Activated CD8-positive, alpha-beta T cell treated with anti-CD3 and anti-CD28 coated beads for 36 hours (primary cell): ENCODE measurements around the gene GRIA3. TPM values are rescaled to one million over a fixed set of nuclear protein-coding genes. Genes with fewer than 3 reads are reported as not detected.
"Not testable (repeated sequence)": the region's sequence is repeated elsewhere in the genome, so short reads cannot be mapped to it uniquely, and the experiment has no call there.

ENCODE experiments used
- ATAC-seq: fragments of 200-7000 bp; cut with Tn5 transposase; one replicate; pipeline ENCODE4 v1.10.0; 2021; ENCODE audit warnings: mild to moderate bottlenecking, moderate library complexity
- CTCF ChIA-PET: fragments of 350-600 bp; sonication (Branson Sonifier 250); formaldehyde crosslinking; loops from one replicate; lab custom pipeline; 2021; ENCODE audit warnings: antibody characterized with exemption; lab: Charles Lee
- POLR2A ChIA-PET: fragments of 350-600 bp; sonication (Branson Sonifier 250); formaldehyde crosslinking; loops from one replicate; lab custom pipeline; 2021; ENCODE audit warnings: antibody characterized with exemption; lab: Charles Lee
- DNase-seq: peaks from one replicate; pipeline ENCODE4 v3.0.0-alpha.2; 2020
- H3K27ac Mint-ChIP-seq: one replicate; pipeline ENCODE4 v1.8.0; 2021; ENCODE audit warnings: mild to moderate bottlenecking, mixed read lengths
- H3K27me3 Mint-ChIP-seq: one replicate; pipeline ENCODE4 v1.8.0; 2021; ENCODE audit warnings: mixed read lengths
- H3K36me3 Mint-ChIP-seq: one replicate; pipeline ENCODE4 v1.8.0; 2021; ENCODE audit warnings: low read depth, mixed read lengths
- H3K4me1 Mint-ChIP-seq: one replicate; pipeline ENCODE4 v1.8.0; 2021; ENCODE audit warnings: low read depth, mixed read lengths
- H3K4me3 Mint-ChIP-seq: one replicate; pipeline ENCODE4 v1.8.0; 2021; ENCODE audit warnings: mild to moderate bottlenecking, moderate library complexity, mixed read lengths
- H3K9me3 Mint-ChIP-seq: one replicate; pipeline ENCODE4 v1.8.0; 2021; ENCODE audit warnings: mixed read lengths
- CTCF ChIP-seq: fragments of 200-600 bp; IDR thresholded peaks from one replicate; pipeline ENCODE4 v1.8.0; 2022; ENCODE audit warnings: antibody characterized with exemption, mild to moderate bottlenecking
- intact Hi-C: fragments of 100-400 bp; cut with micrococcal nuclease; formaldehyde crosslinking; loops from one replicate; pipeline ENCODE4 v1.10.0; 2022
- total RNA-seq, 2 experiments: library from RNA; stranded (reverse); gene quantifications; one replicate each; pipeline ENCODE4 v1.2.3, GENCODE V29; 2021

Gene GRIA3
- total RNA-seq, 2 experiments from 2014 or later, result not detected

- no peak for ATAC-seq
- ChIA-PET POLR2A (no interaction called here), CTCF (no interaction called here)
- H3K4me1 Mint-ChIP-seq, result no peaks in the 10 kb centered on the region
- no peak for DNase-seq
- H3K27me3 Mint-ChIP-seq, result peaks cover 1% of the 10 kb centered on the region
- H3K9me3 Mint-ChIP-seq, result no peaks in the 10 kb centered on the region
- H3K36me3 Mint-ChIP-seq, result no peaks in the 10 kb centered on the region
- intact Hi-C loops, result no loop called here
- TF ChIP-seq CTCF, result no peak
- H3K4me3 Mint-ChIP-seq, result no peak overlapping the region
- no peak overlapping the region for H3K27ac Mint-ChIP-seq
These were observed 173.9 kb downstream of the GRIA3 start for GRCh38 chrX:123357941-123358340.

- Mint-ChIP-seq H3K36me3 (no peaks in the 10 kb centered on the region), H3K9me3 (no peaks in the 10 kb centered on the region), H3K27ac (no peak overlapping the region), H3K4me3 (no peak overlapping the region), H3K4me1 (no peaks in the 10 kb centered on the region), H3K27me3 (peaks cover 1% of the 10 kb centered on the region)
- intact Hi-C loops, result no loop called here
- ChIA-PET POLR2A (no interaction called here), CTCF (no interaction called here)
- no peak for TF ChIP-seq CTCF
- DNase-seq (no peak), ATAC-seq (no peak)
These were observed 174.4 kb downstream of the GRIA3 start for GRCh38 chrX:123358457-123358856.

- ATAC-seq (no peak), DNase-seq (no peak)
- no peaks in the 10 kb centered on the region for H3K4me1 Mint-ChIP-seq
- no peaks in the 10 kb centered on the region for H3K36me3 Mint-ChIP-seq
- TF ChIP-seq CTCF, result no peak
- no peak overlapping the region for H3K27ac Mint-ChIP-seq
- ChIA-PET CTCF (no interaction called here), POLR2A (no interaction called here)
- peaks cover 1% of the 10 kb centered on the region for H3K27me3 Mint-ChIP-seq
- no peak overlapping the region for H3K4me3 Mint-ChIP-seq
- H3K9me3 Mint-ChIP-seq, result no peaks in the 10 kb centered on the region
- intact Hi-C loops, result no loop called here
These were observed 177.3 kb downstream of the GRIA3 start for GRCh38 chrX:123361371-123361770.

- H3K27me3 Mint-ChIP-seq, POLR2A ChIA-PET, H3K4me3 Mint-ChIP-seq, DNase-seq, CTCF ChIA-PET, ATAC-seq, H3K27ac Mint-ChIP-seq, H3K4me1 Mint-ChIP-seq, H3K9me3 Mint-ChIP-seq, H3K36me3 Mint-ChIP-seq, intact Hi-C loops: not testable (repeated sequence)
These were observed 202.1 kb downstream of the GRIA3 start for GRCh38 chrX:123386196-123386595.

- H3K4me3 Mint-ChIP-seq, result no peak overlapping the region
- DNase-seq, result no peak
- no peak for ATAC-seq
- no peaks in the 10 kb centered on the region for H3K27me3 Mint-ChIP-seq
- no peaks in the 10 kb centered on the region for H3K36me3 Mint-ChIP-seq
- ChIA-PET POLR2A (no interaction called here), CTCF (no interaction called here)
- no peak for TF ChIP-seq CTCF
- intact Hi-C loops, result no loop called here
- H3K27ac Mint-ChIP-seq, result no peak overlapping the region
- H3K9me3 Mint-ChIP-seq, result peaks cover 7% of the 10 kb centered on the region
- H3K4me1 Mint-ChIP-seq, result no peaks in the 10 kb centered on the region
These were observed 208.8 kb downstream of the GRIA3 start for GRCh38 chrX:123392921-123393320.

GRCh38 chrX:123399709-123400108 is 215.6 kb downstream of the GRIA3 start:
- no peaks in the 10 kb centered on the region for H3K9me3 Mint-ChIP-seq
- no peaks in the 10 kb centered on the region for H3K27me3 Mint-ChIP-seq
- DNase-seq (no peak), ATAC-seq (no peak)
- intact Hi-C loops, result no loop called here
- H3K27ac Mint-ChIP-seq, result no peak overlapping the region
- H3K4me3 Mint-ChIP-seq, result no peak overlapping the region
- no peak for TF ChIP-seq CTCF
- H3K4me1 Mint-ChIP-seq, result no peaks in the 10 kb centered on the region
- ChIA-PET CTCF (no interaction called here), POLR2A (no interaction called here)
- no peaks in the 10 kb centered on the region for H3K36me3 Mint-ChIP-seq
